ENCODE data around the gene AREG. TPM values are rescaled to one million over a fixed set of nuclear protein-coding genes. Genes with fewer than 3 reads are reported as not detected.

The AREG gene
- total and polyA plus RNA-seq, 9 of the 15 experiments (the other 6 are each of a cell fraction or from before 2014, with no cell fraction given): 1.4 to 7.7 (median 5.4) TPM

DNA sequence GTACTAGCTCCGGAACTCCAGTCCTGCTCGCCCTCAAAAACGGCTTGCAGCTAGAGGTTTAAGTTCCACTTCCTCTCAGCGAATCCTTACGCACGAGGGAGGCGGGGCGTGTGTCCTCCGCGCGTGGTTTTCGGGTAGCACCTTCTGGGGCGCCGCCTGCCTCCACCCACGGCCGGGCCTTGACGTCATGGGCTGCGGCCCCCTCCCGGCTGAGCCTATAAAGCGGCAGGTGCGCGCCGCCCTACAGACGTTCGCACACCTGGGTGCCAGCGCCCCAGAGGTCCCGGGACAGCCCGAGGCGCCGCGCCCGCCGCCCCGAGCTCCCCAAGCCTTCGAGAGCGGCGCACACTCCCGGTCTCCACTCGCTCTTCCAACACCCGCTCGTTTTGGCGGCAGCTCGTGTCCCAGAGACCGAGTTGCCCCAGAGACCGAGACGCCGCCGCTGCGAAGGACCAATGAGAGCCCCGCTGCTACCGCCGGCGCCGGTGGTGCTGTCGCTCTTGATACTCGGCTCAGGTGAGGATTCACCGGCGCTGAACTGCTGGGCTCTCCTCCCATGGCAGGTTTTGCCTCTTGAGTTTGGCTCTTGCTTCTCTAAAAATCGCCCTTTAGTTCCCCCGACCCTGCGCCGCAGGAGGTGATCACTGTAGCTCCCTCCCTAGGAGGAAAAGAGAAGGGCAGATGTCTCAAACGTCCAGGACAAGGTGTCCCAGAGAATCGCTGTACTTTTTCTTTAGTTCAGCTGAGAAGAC, at the start of gene AREG (continued):
- peak; percentile 97 for TF ChIP-seq POLR2G (IDR thresholded peaks at IDR 0.05; ENCODE audit: low read depth, low read length)
- TF ChIP-seq TBL1XR1 (IDR thresholded peaks at IDR 0.05; ENCODE audit: low read length in 2 of 2): peak in 1 of 2 experiments; percentile 37; a peak in 1 of 4 replicates
- TF ChIP-seq, protein P1, sequence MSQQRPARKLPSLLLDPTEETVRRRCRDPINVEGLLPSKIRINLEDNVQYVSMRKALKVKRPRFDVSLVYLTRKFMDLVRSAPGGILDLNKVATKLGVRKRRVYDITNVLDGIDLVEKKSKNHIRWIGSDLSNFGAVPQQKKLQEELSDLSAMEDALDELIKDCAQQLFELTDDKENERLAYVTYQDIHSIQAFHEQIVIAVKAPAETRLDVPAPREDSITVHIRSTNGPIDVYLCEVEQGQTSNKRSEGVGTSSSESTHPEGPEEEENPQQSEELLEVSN (IDR thresholded peaks at IDR 0.05; ENCODE audit: borderline replicate concordance in 1 of 2, extremely low read depth in 1 of 2, insufficient read depth in 1 of 2, insufficient read length in 1 of 2, low read depth in 1 of 2, low read length in 1 of 2, poor library complexity in 1 of 2, severe bottlenecking in 1 of 2): peak; percentile 91 to 92
- no peak for TF ChIP-seq ZSCAN32 (CRISPR knock-in tag; IDR thresholded peaks at IDR 0.05)
- no peak for TF ChIP-seq ZKSCAN8 (CRISPR knock-in tag; IDR thresholded peaks at IDR 0.05)
- TF ChIP-seq, protein P2, sequence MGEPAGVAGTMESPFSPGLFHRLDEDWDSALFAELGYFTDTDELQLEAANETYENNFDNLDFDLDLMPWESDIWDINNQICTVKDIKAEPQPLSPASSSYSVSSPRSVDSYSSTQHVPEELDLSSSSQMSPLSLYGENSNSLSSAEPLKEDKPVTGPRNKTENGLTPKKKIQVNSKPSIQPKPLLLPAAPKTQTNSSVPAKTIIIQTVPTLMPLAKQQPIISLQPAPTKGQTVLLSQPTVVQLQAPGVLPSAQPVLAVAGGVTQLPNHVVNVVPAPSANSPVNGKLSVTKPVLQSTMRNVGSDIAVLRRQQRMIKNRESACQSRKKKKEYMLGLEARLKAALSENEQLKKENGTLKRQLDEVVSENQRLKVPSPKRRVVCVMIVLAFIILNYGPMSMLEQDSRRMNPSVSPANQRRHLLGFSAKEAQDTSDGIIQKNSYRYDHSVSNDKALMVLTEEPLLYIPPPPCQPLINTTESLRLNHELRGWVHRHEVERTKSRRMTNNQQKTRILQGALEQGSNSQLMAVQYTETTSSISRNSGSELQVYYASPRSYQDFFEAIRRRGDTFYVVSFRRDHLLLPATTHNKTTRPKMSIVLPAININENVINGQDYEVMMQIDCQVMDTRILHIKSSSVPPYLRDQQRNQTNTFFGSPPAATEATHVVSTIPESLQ (CRISPR knock-in tag; IDR thresholded peaks at IDR 0.05): peak; percentile 24; the same call in 1 of the 2 replicates
- TF ChIP-seq, protein P3, sequence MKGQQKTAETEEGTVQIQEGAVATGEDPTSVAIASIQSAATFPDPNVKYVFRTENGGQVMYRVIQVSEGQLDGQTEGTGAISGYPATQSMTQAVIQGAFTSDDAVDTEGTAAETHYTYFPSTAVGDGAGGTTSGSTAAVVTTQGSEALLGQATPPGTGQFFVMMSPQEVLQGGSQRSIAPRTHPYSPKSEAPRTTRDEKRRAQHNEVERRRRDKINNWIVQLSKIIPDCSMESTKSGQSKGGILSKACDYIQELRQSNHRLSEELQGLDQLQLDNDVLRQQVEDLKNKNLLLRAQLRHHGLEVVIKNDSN (CRISPR knock-in tag; IDR thresholded peaks at IDR 0.05): peak; percentile 53
- TF ChIP-seq, protein P4, sequence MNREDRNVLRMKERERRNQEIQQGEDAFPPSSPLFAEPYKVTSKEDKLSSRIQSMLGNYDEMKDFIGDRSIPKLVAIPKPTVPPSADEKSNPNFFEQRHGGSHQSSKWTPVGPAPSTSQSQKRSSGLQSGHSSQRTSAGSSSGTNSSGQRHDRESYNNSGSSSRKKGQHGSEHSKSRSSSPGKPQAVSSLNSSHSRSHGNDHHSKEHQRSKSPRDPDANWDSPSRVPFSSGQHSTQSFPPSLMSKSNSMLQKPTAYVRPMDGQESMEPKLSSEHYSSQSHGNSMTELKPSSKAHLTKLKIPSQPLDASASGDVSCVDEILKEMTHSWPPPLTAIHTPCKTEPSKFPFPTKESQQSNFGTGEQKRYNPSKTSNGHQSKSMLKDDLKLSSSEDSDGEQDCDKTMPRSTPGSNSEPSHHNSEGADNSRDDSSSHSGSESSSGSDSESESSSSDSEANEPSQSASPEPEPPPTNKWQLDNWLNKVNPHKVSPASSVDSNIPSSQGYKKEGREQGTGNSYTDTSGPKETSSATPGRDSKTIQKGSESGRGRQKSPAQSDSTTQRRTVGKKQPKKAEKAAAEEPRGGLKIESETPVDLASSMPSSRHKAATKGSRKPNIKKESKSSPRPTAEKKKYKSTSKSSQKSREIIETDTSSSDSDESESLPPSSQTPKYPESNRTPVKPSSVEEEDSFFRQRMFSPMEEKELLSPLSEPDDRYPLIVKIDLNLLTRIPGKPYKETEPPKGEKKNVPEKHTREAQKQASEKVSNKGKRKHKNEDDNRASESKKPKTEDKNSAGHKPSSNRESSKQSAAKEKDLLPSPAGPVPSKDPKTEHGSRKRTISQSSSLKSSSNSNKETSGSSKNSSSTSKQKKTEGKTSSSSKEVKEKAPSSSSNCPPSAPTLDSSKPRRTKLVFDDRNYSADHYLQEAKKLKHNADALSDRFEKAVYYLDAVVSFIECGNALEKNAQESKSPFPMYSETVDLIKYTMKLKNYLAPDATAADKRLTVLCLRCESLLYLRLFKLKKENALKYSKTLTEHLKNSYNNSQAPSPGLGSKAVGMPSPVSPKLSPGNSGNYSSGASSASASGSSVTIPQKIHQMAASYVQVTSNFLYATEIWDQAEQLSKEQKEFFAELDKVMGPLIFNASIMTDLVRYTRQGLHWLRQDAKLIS (CRISPR knock-in tag; IDR thresholded peaks at IDR 0.05): peak; percentile 77
- no peak for TF ChIP-seq KDM1A (IDR thresholded peaks at IDR 0.05)
- TF ChIP-seq ZNF134 (CRISPR knock-in tag; conservative IDR thresholded peaks at IDR 0.05): no peak
- TF ChIP-seq, protein P5, sequence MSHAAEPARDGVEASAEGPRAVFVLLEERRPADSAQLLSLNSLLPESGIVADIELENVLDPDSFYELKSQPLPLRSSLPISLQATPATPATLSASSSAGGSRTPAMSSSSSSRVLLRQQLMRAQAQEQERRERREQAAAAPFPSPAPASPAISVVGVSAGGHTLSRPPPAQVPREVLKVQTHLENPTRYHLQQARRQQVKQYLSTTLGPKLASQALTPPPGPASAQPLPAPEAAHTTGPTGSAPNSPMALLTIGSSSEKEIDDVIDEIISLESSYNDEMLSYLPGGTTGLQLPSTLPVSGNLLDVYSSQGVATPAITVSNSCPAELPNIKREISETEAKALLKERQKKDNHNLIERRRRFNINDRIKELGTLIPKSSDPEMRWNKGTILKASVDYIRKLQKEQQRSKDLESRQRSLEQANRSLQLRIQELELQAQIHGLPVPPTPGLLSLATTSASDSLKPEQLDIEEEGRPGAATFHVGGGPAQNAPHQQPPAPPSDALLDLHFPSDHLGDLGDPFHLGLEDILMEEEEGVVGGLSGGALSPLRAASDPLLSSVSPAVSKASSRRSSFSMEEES (CRISPR knock-in tag; IDR thresholded peaks at IDR 0.05): no peak
- TF ChIP-seq, protein P6, sequence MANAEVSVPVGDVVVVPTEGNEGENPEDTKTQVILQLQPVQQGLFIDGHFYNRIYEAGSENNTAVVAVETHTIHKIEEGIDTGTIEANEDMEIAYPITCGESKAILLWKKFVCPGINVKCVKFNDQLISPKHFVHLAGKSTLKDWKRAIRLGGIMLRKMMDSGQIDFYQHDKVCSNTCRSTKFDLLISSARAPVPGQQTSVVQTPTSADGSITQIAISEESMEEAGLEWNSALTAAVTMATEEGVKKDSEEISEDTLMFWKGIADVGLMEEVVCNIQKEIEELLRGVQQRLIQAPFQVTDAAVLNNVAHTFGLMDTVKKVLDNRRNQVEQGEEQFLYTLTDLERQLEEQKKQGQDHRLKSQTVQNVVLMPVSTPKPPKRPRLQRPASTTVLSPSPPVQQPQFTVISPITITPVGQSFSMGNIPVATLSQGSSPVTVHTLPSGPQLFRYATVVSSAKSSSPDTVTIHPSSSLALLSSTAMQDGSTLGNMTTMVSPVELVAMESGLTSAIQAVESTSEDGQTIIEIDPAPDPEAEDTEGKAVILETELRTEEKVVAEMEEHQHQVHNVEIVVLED (CRISPR knock-in tag; IDR thresholded peaks at IDR 0.05): no peak; the same call in 1 of the 2 replicates
- peak; percentile 16; the same call in 1 of the 2 replicates for TF ChIP-seq NBN (IDR thresholded peaks at IDR 0.05; ENCODE audit: low read depth)
- no peak for TF ChIP-seq GABPB2 (CRISPR knock-in tag; conservative IDR thresholded peaks at IDR 0.05)

Data from K562 (cell line).